GM18519 (cell line): ENCODE data around the gene BPIFB2.
"Not testable (repeated sequence)": the region's sequence is repeated elsewhere in the genome, so short reads cannot be mapped to it uniquely, and the experiment has no call there.

ENCODE experiments used
- ATAC-seq: cut with Tn5 transposase; IDR thresholded peaks from one replicate; pipeline ENCODE4 v1.9.1; 2021; ENCODE audit warnings: mild to moderate bottlenecking, moderate library complexity; ENCODE audit not compliant: unreplicated experiment, low FRiP score

The BPIFB2 gene

GRCh38 chr20:33032555-33032954 lies 25.1 kb downstream of the BPIFB2 start:
- no peak for ATAC-seq

DNA sequence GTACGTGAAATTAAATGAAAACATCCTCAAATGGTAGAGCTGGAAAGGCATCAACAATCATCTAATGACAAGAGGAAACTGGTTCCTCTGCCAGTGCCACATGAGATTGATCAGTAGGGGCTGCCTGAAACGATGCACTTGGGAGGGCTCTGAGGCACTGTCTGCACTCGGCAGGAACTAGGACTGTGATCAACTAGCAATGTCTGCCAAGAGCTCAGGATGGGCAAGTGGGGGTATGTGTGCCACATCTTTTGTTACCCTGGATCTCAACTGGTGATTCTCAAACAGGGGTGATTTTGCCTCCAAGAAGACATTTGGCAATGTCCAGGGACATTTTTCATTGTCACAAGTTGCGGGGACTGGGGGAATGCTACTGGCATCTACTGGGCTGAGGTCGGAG lies 25.9 kb downstream of the BPIFB2 start:
- no peak for ATAC-seq

- no peak for ATAC-seq
These were observed 26.6 kb downstream of the BPIFB2 start for GRCh38 chr20:33034115-33034514.

DNA sequence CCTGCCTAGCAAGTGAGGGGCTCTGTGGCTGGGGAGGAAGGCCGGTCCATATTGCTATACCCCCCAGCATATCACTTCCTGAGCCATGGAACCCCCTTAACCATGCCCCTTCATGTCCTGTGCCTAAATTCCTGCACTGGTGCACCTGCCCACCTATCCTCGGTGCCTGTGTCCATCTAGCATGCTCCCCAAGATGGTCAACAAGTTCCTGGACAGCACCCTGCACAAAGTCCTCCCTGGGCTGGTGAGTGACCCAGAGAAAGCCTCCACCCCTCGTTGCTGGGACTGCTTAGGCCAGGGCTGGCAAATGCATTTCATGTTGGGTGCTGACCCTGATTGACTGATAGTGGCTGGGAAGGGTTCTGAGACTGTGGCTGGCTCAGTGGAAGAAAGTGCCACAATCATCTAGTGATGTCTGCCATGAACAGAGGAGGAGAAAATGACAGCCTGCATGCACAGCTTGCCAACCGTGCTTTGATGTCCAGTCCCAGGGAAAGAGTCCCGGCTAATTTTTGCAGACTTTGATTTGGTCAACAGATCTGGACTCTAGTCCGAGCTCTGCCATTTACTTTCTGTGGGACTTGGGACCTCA lies 27.5 kb downstream of the BPIFB2 start:
- ATAC-seq = no peak

DNA sequence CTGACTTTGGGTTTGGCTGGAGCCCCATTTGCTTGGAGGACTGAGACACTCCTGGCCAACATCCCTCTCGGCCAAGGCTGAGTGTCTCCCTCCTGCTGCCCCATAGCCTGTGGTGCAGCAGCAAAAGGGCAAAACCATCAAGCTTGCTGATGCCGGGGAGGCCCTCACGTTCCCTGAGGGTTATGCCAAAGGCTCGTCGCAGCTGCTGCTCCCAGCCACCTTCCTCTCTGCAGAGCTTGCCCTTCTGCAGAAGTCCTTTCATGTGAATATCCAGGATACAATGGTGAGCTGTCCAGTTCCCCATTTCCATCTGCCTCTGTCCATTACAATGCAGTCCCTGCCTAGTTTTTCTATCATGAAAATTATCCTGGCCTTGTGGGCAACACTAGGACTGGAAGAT lies 30.0 kb downstream of the BPIFB2 start:
- ATAC-seq = no peak

GRCh38 chr20:33038243-33038642 lies 30.7 kb downstream of the BPIFB2 start:
- ATAC-seq = no peak

DNA sequence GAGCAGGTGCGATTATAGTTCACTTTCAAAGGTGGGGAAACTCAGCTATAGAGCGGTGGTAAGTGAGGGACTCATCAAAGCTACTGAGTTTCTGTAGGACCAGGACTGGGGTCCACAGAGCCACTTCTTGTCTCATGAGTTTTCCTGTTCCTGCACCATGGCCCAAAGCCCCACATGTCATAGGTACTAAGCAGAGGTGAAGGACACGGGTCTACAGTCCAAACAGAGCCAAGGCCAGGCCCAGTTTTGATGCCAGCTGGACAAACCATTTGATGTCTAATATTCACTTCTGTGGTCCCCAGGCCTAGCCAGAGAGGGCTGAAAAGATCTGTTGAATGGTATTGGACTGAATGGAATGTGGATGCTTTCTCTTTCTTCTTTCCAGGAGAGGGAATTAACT lies 34.9 kb downstream of the BPIFB2 start:
- ATAC-seq = no peak

DNA sequence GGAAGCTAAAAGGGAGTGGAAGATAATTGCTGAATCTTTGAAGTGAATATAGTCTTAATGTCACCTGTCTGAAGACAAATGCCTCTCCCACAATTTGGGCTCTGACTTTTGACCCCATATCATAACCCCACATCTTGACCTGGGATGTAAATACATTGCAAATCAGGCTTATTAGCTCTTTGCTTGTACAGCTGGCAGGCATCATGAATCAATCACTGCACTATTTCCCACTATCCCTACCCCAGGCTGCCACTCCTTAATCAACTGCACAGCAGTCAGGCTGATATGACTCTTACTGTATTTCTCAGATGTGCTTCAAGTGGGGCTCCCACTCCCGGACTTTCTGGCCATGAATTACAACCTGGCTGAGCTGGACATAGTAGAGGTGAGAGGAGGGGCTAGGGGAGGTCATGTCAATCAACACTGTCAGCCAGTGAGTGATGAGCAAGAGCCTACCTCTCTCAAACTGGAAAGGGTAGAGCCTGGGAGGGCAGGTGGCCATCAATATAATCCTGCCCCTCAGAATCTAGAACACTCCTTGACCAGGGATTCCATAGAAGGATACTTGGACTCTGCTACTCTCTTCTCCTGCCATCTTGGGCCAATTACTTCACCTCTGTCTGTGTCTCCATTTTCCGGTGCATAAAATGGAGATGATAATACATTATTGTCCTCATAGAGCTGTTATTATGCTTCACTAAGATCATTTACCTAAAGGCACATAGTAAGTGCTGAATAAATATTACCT lies 35.7 kb downstream of the BPIFB2 start:
- no peak for ATAC-seq

DNA sequence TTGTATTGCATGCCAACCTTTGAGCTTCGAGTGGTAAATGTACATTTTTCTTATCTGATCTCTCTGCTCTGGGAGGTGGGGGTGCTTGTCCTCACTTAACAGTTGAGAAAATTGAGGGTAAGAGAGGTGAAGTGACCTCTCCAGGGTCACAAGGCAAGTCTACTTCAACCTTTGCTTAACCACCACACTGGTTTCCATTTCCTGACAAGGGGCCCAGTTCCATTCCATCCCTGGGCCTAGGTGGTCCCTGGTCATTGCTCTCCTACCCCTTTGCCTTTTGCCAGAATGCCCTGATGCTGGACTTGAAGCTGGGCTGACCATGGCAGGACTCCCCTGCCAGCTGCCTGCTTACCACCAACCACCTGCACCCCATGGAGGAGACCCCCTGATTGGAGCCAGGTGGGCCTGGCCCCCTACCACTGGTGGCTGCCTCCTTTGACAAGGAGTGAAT lies 36.3 kb downstream of the BPIFB2 start:
- ATAC-seq = no peak

DNA sequence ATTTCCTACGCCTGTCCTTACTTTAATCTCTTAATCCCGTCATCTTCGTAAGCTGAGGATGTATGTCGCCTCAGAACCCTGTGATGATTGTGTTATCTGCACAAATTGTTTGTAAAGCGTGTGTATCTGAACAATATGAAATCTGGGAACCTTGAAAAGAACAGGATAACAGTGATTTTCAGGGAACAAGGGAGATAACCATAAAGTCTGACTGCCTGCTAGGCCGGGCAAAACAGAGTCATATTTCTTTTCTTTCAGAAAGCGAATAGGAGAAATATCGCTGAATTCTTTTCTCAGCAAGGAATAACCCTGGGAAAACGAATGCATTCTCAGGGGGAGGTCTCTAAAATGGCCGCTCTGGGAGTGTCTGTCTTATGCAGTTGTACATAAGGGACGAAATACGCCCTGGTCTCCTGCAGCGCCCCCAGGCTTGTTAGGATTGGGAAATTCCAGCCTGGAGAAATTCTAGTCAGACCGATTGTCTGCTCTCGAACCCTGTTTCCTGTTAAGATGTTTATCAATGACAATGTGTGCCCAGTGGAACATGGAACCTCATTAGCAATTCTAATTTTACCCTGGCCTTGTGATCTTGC lies 37.7 kb downstream of the BPIFB2 start:
- ATAC-seq = not testable (repeated sequence)

DNA sequence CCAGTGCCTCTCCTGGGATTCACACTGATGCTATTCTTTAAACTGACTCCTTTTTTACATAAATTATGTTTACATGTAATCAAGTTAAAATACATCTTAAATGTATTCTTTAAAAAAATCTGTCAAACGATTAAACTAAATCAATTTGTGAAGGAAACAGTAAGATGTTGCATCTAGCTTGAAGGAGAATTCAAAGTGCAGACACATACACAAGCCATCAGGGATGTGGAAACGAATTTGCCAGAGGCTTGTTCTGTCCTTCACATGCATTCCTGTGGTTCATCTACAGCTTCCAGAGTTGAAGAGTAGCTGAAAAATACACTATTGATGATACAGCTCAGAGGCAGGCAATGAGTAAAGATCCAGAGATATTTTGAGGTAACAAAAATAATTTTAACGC lies 38.9 kb downstream of the BPIFB2 start:
- ATAC-seq = no peak

DNA sequence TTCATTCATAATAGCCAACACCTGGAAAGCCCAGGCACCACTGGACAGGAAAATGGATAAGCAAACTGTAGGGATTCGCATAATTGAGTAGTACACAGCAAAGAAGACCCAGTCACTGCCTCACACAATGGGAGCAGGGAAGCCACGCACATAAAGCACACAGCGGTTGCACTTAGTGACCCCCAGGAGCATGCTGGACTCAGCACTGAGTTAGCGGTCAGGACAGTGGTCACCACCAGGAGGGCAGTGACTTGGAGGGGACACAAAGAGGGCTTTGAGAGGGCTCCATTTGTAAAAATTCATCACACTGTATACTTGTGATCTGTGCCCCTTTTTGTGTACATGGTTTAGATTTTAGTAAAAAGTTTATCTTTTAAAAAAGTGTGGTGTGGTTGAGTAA lies 43.8 kb downstream of the BPIFB2 start:
- ATAC-seq = no peak

- no peak for ATAC-seq
These were observed 46.0 kb downstream of the BPIFB2 start, which contains the start of gene BPIFB3 for GRCh38 chr20:33053291-33054106. Gene BPIFB3 (plus strand): TSS chr20:33053903. CDS start chr20:33055436, 1,533 bp downstream.

GRCh38 chr20:33054381-33054780 lies 46.9 kb downstream of the BPIFB2 start:
- no peak for ATAC-seq

DNA sequence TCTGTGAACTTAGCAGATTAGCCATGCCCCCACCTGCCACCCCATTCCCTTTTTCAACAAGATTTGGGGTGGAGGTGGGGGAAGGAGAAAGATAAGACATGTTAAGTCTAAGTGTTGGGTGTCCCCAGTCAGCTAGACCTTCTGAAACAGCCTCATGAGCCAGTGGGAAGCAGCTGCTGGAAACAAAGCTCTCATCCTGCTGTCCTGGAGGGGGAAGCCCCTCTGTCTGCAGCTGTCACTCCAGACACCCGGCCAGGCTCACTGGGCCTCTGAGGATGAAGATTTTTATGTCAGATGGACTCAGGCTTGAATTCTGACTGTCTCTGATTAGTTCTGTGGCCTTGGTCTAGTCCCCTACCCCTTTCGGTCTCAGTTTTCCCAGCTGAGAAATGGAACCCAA lies 47.3 kb downstream of the BPIFB2 start:
- no peak for ATAC-seq

- ATAC-seq = no peak
These were observed 51.6 kb downstream of the BPIFB2 start for GRCh38 chr20:33059136-33059535.

GRCh38 chr20:33059741-33060390 lies 52.4 kb downstream of the BPIFB2 start:
- no peak for ATAC-seq

GRCh38 chr20:33061658-33062028 lies 54.1 kb downstream of the BPIFB2 start:
- ATAC-seq = no peak

GRCh38 chr20:33062105-33062824 lies 54.8 kb downstream of the BPIFB2 start:
- no peak for ATAC-seq

- no peak for ATAC-seq
These were observed 55.3 kb downstream of the BPIFB2 start for GRCh38 chr20:33062825-33063149.
